GM10847 (cell line): ENCODE data around the gene PLEKHA8.

ENCODE experiments used
- POLR2A ChIP-seq: IDR thresholded peaks from 2 replicates; pipeline ENCODE4 v1.6.1; 2011; ENCODE audit not compliant: insufficient read length; ENCODE audit errors: extremely low read depth

The PLEKHA8 gene

DNA sequence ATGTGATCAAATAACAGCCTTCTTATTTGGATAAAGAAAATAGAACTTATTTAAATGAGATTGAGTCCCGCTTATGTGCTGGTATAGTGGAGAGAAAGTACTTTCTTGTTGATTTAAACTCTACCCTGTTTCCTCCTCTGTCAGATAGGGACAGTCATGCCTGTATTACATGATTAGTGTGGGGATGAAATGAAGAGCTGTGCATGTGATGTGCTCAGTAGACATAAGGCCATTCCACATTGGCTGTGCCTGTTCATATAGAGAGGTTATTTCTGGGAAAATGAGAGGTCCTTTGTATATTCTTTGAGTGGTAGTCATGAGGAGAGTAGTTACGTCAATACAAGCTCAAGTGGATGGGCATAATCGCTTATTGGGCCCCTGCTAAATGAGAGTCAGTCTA lies 112.2 kb downstream of the PLEKHA8 start:
- no peak for TF ChIP-seq POLR2A

DNA sequence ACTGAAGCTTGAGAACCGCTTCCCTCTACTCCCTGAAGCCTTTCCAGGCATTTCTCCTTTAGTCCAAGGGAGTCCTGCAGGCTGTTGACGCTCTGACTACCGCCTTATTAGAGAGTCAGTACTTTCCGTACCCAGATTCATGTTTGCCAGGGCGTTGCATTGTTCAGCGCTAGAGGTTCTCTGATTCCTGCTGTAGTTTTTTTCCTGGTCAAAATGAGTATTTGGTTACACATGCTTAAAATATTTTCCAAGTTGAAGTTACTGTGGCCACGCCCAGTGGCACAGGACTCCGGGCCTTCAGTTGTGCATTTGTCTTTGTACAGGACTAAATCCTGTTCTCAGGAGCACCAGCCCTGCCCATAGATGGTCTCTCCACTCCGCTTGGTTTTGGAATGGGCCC lies 114.5 kb downstream of the PLEKHA8 start:
- no peak for TF ChIP-seq POLR2A

DNA sequence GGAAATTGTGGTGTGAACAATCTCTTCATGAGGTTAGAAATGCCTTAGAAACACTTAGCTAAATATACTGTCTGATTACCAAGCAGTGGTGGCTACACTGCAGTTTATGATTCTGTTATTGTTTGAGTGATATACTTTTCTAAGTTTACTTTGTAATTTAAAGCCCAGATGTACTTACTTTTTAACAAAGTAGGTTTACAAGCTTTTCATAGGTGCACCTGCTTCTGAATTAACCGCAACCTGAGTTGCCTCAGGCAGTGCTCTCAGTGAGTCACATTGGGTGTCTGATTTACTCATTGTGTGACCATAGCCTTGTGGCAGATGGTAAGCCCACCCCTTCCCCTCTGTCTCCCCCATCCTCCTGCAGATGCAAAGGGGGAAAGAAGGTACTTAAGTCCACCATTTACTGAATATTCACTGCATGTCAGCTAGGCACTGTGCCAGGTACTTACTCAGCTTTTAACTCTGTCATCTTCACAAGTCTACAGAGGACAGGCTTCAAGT lies 115.6 kb downstream of the PLEKHA8 start:
- no peak for TF ChIP-seq POLR2A

DNA sequence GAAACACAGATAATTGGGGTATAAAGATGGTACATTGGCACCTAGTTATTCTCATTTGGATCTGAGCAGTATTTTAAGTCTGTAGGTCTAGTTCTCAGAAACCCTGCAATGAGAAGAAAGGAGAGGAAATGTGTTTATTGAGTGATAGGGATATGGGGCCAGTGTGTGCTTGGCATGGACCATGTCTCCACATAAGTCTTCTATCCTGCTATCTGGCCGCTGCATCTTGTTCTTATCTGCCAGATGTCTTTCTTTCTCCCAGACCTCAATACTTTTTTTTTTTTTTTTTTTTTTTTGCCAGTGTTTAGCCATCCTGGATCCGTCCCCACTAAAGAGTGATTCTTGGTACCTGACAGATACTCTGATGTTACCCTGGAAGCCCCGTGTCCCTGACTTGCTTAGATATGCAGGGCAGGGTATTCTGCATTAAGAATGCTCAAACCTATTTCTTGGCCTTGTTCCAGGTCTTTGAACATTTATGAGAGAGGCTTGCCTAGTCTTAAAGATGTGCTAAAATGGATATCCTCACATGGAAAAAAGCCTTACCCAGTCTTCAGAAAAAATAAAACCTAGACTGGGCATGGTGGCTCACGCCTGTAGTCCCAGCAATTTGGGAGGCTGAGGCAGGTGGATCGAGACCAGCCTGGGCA lies 116.6 kb downstream of the PLEKHA8 start:
- TF ChIP-seq POLR2A, result no peak

DNA sequence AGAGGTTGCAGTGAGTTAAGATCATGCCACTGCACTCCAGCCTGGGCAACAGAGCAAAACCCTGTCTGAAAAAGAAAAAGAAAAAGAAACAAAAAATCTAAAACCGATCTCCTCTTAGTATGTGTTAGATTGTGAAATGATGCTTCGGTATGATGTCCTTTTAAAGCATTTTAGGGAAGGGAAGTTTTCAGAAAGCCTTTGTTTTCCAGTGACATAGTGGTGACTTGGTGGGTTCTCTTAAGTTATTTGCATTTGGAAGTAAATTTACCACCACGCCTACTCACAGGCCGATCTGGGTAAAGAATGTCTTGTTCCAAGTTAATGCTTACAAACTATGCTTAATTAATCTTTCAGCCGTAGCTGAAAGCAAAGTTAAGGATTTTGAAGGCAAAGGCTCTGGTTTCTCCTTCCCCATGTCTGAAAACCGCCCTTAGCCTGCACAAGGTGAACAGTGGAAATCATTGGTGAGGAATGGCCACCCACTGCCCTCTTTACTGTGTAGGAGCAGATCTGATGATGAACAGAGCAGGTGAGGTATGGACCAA lies 117.3 kb downstream of the PLEKHA8 start:
- no peak for TF ChIP-seq POLR2A

DNA sequence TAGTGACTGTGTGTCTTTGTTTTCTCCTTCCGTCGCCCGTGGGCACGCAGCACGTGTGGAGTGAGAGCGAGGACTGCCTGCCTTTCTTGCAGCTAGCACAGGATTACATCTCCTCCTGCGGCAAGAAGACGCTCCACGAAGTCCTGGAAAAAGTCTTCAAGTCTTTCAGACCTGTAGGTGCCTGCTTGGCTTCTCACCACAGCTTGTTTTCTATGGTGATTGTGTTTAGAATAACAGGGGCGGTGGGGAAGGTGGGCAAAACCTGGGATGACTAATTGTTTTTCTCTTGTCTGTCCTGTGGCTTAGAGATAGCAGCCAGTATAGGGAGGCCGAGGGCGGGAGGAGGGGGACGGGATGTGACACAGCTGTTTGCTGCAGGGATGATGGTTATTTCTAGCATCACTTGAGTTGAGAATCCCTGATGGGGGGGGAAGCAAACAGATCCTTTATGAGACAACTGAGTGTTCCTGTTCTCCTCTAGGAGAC lies 118.0 kb downstream of the PLEKHA8 start:
- TF ChIP-seq POLR2A, result no peak

DNA sequence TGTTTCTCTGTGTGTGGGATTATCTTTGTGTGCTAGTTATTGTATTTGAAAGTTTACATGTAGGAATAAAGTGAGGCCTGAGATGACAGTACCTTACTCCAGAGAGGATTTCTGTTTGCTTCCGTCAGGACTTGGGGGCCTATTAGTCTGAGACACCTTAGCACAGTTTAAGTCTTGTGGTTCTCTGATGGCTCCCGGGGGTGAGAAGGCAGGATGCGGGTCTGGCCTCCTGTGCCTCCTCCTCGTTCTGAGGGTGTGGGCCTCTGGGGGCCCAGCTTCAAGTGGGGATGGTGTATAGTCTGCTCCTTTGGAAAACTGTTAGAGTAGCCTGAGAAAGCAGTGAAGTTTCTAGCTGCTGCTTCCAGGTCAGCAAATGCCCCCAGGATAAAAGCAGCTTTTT lies 119.0 kb downstream of the PLEKHA8 start:
- TF ChIP-seq POLR2A, result no peak

DNA sequence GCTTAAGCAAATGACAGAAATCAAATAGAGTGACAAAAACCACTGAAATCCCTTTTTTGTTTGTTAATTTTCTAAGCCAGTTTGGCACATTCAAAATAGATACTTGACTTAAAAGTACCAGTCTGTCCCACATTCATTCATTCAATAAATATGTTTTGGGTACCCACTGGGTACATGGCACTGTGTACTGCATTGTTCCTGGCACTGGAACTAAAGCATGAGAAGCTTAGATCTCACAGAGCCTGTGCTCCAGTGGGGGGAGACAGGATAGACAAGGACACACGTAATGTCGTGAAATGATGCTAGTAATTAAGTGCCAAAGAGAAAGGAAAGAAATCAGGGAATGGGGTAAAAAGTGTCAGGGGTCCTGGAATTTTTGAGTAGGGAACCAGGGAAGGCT lies 119.6 kb downstream of the PLEKHA8 start:
- TF ChIP-seq POLR2A, result no peak

DNA sequence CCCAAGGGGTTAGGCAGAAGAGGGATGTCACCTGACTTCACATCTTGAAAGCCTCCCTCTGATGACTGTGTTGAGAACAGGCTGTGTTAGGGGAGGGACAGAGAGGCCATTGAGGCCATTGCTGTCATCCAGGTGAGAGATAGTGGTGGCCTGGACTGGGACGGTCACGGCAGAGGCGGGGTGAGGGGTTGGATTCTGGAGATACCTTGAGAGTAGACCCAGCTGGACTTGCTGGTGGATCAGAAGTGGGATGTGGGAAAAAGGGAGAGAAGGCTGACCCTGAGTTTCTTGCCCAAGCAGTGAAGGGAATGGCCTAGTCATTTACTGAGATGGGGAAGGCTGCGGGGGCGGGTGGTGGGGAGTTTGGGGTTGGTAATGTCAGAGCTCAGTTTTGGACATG lies 120.2 kb downstream of the PLEKHA8 start:
- TF ChIP-seq POLR2A, result no peak

DNA sequence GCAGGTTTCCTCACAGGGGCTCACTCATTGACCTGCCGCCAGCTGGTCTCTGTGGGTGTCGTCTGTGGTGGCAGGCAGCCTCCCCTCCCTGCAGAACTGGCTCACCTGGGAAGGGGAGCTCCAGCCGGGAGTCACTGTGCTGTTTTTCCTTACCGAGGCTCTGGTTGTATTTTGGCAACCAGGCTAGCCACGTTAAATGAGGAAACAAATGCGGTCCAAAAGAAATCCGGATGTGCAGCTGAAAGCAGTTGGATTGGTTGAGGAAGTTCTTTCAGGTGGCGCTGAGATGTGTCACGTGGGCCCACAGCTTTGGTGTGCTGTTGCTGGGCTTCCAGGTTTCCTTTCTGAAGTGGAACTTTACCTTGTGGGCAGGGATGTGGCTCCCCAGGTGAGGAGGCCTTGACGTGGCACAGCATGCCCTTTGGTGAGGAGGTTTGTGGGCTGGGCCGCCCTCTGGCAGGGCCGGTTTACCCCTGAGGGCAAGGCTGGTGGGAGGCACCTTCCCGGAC lies 120.8 kb downstream of the PLEKHA8 start:
- no peak for TF ChIP-seq POLR2A

DNA sequence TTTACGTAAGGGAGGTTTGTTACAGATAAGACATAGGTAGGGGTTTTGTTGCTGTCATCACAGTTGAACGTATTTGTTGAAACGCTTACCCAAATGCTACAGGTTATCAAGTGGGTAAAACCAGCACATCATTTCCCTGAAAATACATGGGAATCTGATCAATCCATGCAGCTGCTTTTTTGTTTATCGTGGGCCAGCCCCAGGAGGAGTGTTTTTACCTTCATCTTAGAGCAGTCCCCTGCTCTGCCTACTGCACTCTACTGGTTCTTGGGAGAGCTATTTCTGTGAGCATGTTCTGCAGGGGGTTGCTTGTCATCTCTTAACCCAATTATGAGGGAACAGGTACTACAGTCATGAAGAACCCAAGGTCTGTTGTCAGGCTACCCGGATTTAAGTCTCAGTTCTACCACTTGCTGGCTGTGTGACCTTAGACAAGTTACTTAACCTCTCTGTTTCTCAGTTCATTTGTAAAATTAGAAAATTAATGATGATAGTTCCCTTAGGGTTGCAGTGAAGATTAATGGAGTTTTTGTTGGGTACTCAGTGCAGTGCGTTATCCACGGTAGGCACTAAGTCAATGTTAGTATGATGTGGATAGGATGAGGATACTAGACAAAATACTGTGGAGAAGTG lies 121.5 kb downstream of the PLEKHA8 start:
- no peak for TF ChIP-seq POLR2A

DNA sequence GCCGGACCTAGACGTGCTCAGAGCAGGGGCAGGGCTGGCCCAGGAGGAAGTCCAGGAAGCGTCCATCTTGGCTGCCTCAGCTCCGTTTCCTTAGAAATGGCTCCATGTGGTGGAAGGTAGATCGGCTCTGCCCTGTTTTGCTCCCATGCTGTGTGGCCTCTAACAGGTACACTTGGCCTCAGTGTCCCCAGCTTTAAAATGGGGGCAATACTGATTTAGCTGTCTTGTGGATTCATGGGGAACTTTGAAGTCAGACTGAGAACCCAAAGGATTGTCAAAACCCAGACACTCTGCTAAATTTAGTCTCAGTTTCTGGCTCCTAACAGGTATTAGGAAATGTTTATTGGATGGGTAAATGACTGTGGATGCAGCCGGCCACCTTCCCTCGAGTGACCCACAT lies 122.5 kb downstream of the PLEKHA8 start:
- no peak for TF ChIP-seq POLR2A

DNA sequence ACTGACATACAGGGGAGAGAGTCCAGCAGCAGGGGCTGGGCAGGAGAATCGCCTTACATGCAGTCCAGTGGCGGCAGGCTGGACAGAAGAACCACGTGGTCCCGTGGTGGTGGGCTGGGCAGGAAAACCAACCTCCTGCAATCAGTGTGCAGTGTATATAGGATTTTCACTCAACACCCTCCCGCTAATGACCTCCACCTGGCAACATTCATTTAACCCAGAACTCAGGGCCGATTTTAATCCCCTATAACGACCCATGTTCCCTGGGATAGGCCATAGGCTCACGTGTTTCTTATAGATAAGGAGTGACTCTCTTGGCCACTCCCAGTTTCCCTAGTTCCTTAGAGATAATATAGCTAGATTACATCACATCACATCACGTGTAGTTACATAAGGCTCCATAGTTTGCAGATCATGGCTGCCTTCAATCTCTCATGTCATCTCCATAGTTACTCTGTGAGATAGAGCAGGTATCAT lies 125.9 kb downstream of the PLEKHA8 start:
- no peak for TF ChIP-seq POLR2A

DNA sequence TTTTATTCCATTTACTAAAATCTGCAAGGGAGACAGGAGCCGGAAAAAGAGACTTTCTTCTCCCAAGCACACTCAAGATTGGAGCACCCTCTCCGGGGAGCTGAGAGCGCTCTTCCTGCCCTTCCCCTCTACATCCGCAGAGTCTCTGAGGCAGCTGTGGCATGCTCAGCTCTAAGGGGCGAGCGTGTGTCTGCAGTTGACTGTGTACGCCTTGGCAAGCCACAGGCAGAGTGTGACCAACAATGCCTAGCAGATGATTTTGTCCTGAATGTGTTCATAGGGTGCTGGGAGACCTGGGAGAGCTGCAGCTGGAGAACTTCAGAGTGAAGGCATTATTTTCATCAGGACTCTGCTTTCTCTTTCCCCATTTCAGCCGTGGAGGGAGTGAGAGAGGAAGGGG lies 127.3 kb downstream of the PLEKHA8 start:
- no peak for TF ChIP-seq POLR2A

DNA sequence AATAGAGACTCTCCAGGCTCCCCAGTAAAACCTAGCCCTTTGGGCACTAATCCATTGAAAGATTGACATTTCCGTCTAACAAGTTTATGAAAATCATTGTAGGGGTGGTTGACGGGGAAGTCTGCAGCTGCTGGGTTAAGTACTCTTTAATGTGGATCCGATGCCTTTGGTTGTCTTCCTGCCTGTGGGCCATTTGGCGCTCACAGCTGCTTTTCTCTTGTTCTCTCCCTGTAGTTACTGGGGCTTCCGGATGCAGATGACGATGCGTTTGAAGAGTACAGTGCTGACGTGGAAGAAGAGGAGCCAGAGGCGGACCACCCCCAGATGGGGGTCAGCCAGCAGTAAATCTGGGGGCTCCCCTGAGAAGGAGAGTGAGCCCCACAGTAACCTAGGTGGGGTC lies 129.0 kb downstream of the PLEKHA8 start:
- no peak for TF ChIP-seq POLR2A

DNA sequence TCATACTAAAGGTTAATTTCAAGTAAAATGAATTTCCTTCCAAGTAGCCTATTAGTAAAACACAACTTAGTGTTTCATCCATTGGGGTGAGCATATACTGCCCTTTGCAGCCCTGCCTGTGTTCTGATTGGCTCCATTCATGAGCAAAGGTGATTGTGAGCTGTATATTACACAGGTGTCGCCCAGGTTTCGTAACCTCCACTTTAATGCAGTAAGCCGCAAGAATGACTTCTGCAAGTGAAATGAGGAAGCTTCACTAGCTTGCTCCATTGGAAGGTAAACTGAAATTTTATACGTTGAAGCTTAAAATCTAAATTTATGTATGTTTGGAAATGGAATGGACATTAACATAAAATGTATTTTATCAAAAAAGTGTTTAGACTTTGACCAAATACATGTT lies 131.0 kb downstream of the PLEKHA8 start:
- no peak for TF ChIP-seq POLR2A

DNA sequence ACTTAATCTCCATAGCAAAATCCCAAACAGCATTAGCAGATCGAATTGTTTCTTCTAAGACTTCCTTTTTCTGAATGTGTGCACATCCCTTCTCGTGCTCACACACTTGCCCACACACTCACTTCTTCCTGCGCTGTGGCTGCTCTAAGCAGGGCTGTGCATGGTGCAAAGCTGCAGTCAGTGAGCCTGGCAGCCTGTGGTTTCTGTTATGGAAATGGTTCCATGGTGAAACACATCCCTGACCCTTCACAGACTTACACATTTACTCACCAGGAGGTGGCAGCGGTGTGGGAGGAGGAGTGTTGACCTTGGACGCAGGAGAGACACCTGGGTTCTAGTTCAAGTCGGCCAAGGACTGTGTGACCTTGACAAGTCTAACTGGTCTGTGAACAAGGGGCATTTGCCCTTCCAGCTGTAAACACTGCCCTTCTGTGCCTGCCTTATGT lies 131.5 kb downstream of the PLEKHA8 start:
- TF ChIP-seq POLR2A, result no peak

DNA sequence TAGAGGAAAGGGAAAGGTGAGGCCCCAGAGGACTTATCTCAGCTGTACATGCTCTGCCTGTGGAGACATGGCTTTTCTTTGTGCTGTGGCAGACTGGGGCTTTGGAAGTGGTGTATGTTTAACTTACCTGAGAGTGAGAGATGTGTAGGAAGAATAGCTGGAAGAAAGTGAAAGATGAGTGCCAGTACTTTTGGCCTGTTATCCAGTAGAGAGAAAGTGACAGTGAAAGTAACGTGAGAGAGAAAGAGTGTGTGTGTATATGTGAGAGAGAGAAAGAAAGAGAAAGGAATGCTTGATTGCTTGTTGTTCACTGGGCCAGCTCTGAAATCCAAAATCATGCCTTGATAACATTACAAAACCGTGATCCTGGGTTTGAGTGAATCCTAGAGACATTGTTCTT lies 132.1 kb downstream of the PLEKHA8 start:
- TF ChIP-seq POLR2A, result no peak
